Panc1 (cell line): ENCODE measurements around the gene OGA. TPM values are rescaled to one million over a fixed set of nuclear protein-coding genes. Genes with fewer than 3 reads are reported as not detected.

Experiments
- ATAC-seq: fragments of 200-7000 bp; cut with Tn5 transposase; 2 replicates; pipeline ENCODE4 v1.9.1; 2020; ENCODE audit warnings: mild to moderate bottlenecking, moderate library complexity
- BruUV-seq: library from RNA; stranded (reverse); fragments of 400-500 nt; replicated peaks from 2 replicates; lab custom pipeline; 2021; lab: Mats Ljungman, UMichigan
- CTCF ChIA-PET: fragments of 300-600 bp; sonication (Branson Sonifier 250); formaldehyde crosslinking; loops from one replicate; lab custom pipeline; 2022; ENCODE audit warnings: antibody characterized with exemption; lab: Charles Lee
- POLR2A ChIA-PET: fragments of 300-600 bp; sonication (Branson Sonifier 250); formaldehyde crosslinking; loops from one replicate; lab custom pipeline; 2022; ENCODE audit warnings: antibody characterized with exemption; lab: Charles Lee
- DNase-seq: peaks from one replicate; pipeline ENCODE4 v3.0.0-alpha.2; 2010; ENCODE audit warnings: low read depth, low spot score
- H3K27ac ChIP-seq: 2 replicates; pipeline ENCODE4 v1.5.1; 2011; ENCODE audit warnings: mild to moderate bottlenecking, low read length, inconsistent platforms
- H3K27me3 ChIP-seq: fragments of 200-500 bp; sonication (Bioruptor generic); 2 replicates; pipeline ENCODE4 v1.6.0; 2014; ENCODE audit warnings: low read length, inconsistent platforms; ENCODE audit not compliant: control insufficient read depth, insufficient read depth
- H3K36me3 ChIP-seq: fragments of 200-500 bp; sonication (Bioruptor generic); 2 replicates; pipeline ENCODE4 v1.5.1; 2014; ENCODE audit warnings: inconsistent platforms, mild to moderate bottlenecking, low read length, moderate library complexity; ENCODE audit not compliant: control insufficient read depth, insufficient read depth
- H3K4me1 ChIP-seq: 2 replicates; pipeline ENCODE4 v1.5.1; 2011; ENCODE audit warnings: inconsistent platforms, mild to moderate bottlenecking, low read length, moderate library complexity; ENCODE audit not compliant: control insufficient read depth, insufficient read depth
- H3K4me3 ChIP-seq, 2 experiments: 2 replicates each; pipeline ENCODE4 v1.5.1; 2011 to 2012; ENCODE audit warnings: low read depth in 2 of 2, low read length in 2 of 2, mild to moderate bottlenecking in 2 of 2, inconsistent platforms in 1 of 2, moderate library complexity in 1 of 2
- H3K9me3 ChIP-seq: fragments of 200-500 bp; sonication (Bioruptor generic); 2 replicates; pipeline ENCODE4 v1.5.1; 2014; ENCODE audit warnings: low read depth, mild to moderate bottlenecking, inconsistent platforms, low read length, moderate library complexity; ENCODE audit not compliant: control insufficient read depth, insufficient read depth
- CTCF ChIP-seq: fragments of 450-650 bp; IDR thresholded peaks from 2 replicates; pipeline ENCODE4 v1.5.1; 2017; ENCODE audit warnings: mild to moderate bottlenecking
- POLR2AphosphoS5 ChIP-seq: IDR thresholded peaks from 2 replicates; pipeline ENCODE4 v1.6.1; 2012; ENCODE audit warnings: mild to moderate bottlenecking, low read depth, low read length, moderate library complexity
- SIN3A ChIP-seq: IDR thresholded peaks from 2 replicates; pipeline ENCODE4 v1.6.1; 2012; ENCODE audit warnings: low read depth, mild to moderate bottlenecking, low read length, moderate library complexity, borderline replicate concordance; ENCODE audit not compliant: insufficient read depth
- TCF7L2 ChIP-seq: IDR thresholded peaks from 2 replicates; pipeline ENCODE4 v1.6.1; 2011; ENCODE audit warnings: mild to moderate bottlenecking, low read depth, low read length, inconsistent platforms
- in situ Hi-C: cut with HindIII; loops from 2 replicates; pipeline ENCODE4 v1.10.0; 2016; ENCODE audit warnings: low sequenced_read_pairs, low pct_unique_long_range_greater_than_20kb
- intact Hi-C: fragments of 100-400 bp; cut with micrococcal nuclease; formaldehyde crosslinking; loops from one replicate; pipeline ENCODE4 v1.10.0; 2022; ENCODE audit not compliant: unreplicated experiment
- total RNA-seq: library from RNA; stranded (reverse); gene quantifications from one replicate; pipeline ENCODE4 v1.2.1, GENCODE V29; 2021; ENCODE audit not compliant: unreplicated experiment
- TF ChIP-seq, protein P1 (sequence below), 2 experiments: IDR thresholded peaks; 2 replicates each; pipeline ENCODE4 v1.6.1; 2011 to 2012; ENCODE audit warnings: low read depth in 2 of 2, control low read depth in 1 of 2, low read length in 1 of 2, mild to moderate bottlenecking in 1 of 2, moderate library complexity in 1 of 2; ENCODE audit not compliant: insufficient read depth in 1 of 2

The OGA gene
- total RNA-seq, 1 experiment from 2014 or later: 117 TPM

GRCh38 chr10:101781984-101782810, 36.0 kb downstream of the OGA start:
- Histone ChIP-seq H3K36me3 (peaks cover 18% of the 10 kb centered on the region), H3K9me3 (no peaks in the 10 kb centered on the region), H3K27me3 (no peaks in the 10 kb centered on the region), H3K4me1 (peaks cover 39% of the 10 kb centered on the region), H3K27ac (peak overlapping the region; percentile 94), H3K4me3 (peak overlapping the region; percentile 83 to 89)
- no peak for DNase-seq
- no peak for TF ChIP-seq TCF7L2
- no peak for TF ChIP-seq SIN3A
- TF ChIP-seq, protein P1, sequence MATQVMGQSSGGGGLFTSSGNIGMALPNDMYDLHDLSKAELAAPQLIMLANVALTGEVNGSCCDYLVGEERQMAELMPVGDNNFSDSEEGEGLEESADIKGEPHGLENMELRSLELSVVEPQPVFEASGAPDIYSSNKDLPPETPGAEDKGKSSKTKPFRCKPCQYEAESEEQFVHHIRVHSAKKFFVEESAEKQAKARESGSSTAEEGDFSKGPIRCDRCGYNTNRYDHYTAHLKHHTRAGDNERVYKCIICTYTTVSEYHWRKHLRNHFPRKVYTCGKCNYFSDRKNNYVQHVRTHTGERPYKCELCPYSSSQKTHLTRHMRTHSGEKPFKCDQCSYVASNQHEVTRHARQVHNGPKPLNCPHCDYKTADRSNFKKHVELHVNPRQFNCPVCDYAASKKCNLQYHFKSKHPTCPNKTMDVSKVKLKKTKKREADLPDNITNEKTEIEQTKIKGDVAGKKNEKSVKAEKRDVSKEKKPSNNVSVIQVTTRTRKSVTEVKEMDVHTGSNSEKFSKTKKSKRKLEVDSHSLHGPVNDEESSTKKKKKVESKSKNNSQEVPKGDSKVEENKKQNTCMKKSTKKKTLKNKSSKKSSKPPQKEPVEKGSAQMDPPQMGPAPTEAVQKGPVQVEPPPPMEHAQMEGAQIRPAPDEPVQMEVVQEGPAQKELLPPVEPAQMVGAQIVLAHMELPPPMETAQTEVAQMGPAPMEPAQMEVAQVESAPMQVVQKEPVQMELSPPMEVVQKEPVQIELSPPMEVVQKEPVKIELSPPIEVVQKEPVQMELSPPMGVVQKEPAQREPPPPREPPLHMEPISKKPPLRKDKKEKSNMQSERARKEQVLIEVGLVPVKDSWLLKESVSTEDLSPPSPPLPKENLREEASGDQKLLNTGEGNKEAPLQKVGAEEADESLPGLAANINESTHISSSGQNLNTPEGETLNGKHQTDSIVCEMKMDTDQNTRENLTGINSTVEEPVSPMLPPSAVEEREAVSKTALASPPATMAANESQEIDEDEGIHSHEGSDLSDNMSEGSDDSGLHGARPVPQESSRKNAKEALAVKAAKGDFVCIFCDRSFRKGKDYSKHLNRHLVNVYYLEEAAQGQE (IDR thresholded peaks at IDR 0.05; ENCODE audit: insufficient read depth in 1 of 2, low read depth in 2 of 2, low read length in 1 of 2): no peak
- no peak for TF ChIP-seq CTCF
- no peak for TF ChIP-seq POLR2AphosphoS5
- ATAC-seq: no peak
- no TSS peak for BruUV-seq
- intact Hi-C loops: loop anchor here (2.0 to 10.0 kb wide), 2 partner anchors 179 to 567 kb away; no protein-coding TSS in a partner anchor
- ChIA-PET POLR2A (interaction anchor here (0.6 to 0.8 kb wide), 2 partner anchors 180 to 340 kb away, joined by 5 to 9 read pairs; no protein-coding TSS in a partner anchor), CTCF (interaction anchor here (0.6 to 1.9 kb wide), 6 partner anchors 180 to 568 kb away, joined by 3 to 41 read pairs (median 8); no protein-coding TSS in a partner anchor)
- in situ Hi-C loops: no loop called here

- H3K4me3 ChIP-seq: peak overlapping the region; percentile 83 to 89
- DNase-seq (no peak), ATAC-seq (no peak)
- in situ Hi-C loops (no loop called here), intact Hi-C loops (loop anchor here (2.0 to 10.0 kb wide), 2 partner anchors 179 to 567 kb away; no protein-coding TSS in a partner anchor)
- H3K27me3 ChIP-seq: no peaks in the 10 kb centered on the region
- no peak overlapping the region for H3K27ac ChIP-seq
- TF ChIP-seq SIN3A (no peak), CTCF (no peak), POLR2AphosphoS5 (no peak), TCF7L2 (no peak)
- TF ChIP-seq, protein P1 (IDR thresholded peaks at IDR 0.05; ENCODE audit: insufficient read depth in 1 of 2, low read depth in 2 of 2, low read length in 1 of 2): no peak
- peaks cover 39% of the 10 kb centered on the region for H3K4me1 ChIP-seq
- peaks cover 16% of the 10 kb centered on the region for H3K36me3 ChIP-seq
- ChIA-PET CTCF (interaction anchor here (0.6 to 1.9 kb wide), 15 partner anchors 10 to 687 kb away, joined by 3 to 41 read pairs (median 4); partner anchors contain the start of gene OGA), POLR2A (interaction anchor here (0.5 to 0.8 kb wide), 3 partner anchors 179 to 340 kb away, joined by 5 to 9 read pairs (median 6); no protein-coding TSS in a partner anchor)
- no TSS peak for BruUV-seq
- H3K9me3 ChIP-seq: no peaks in the 10 kb centered on the region
These were observed 36.6 kb downstream of the OGA start for GRCh38 chr10:101781655-101781983.
